Tibial nerve (tissue), 4 donors: ENCODE measurements around the gene SPNS1. TPM values are rescaled to one million over a fixed set of nuclear protein-coding genes. Genes with fewer than 3 reads are reported as not detected.
"Not testable (repeated sequence)": the region's sequence is repeated elsewhere in the genome, so short reads cannot be mapped to it uniquely, and the experiment has no call there.

ENCODE experiments used
- DNase-seq, 2 donors: peaks; one replicate each; pipeline ENCODE4 v3.0.0-alpha.2; 2019; ENCODE audit warnings: low spot score in 2 of 2
- H3K27ac ChIP-seq, 4 donors: fragments of 200-600 bp; sonication (generic) in 3 of 4; one replicate each; pipeline ENCODE4 v1.5.1; 2017 to 2019; ENCODE audit warnings: mild to moderate bottlenecking in 1 of 4
- H3K27me3 ChIP-seq, 2 donors: fragments of 200-600 bp; sonication (generic) in 1 of 2; one replicate each; pipeline versions ENCODE4 v1.5.1 to v1.6.0; 2017 to 2019
- H3K36me3 ChIP-seq, 3 donors: fragments of 200-600 bp; sonication (generic); one replicate each; pipeline ENCODE4 v1.5.1; 2018 to 2019
- H3K4me1 ChIP-seq, 4 donors: fragments of 200-600 bp; sonication (generic) in 3 of 4; one replicate each; pipeline ENCODE4 v1.5.1; 2017 to 2019
- H3K4me3 ChIP-seq, 4 donors: fragments of 200-600 bp; sonication (generic) in 3 of 4; one replicate each; pipeline ENCODE4 v1.5.1; 2017 to 2019; ENCODE audit warnings: mild to moderate bottlenecking in 1 of 4, moderate library complexity in 1 of 4
- H3K9me3 ChIP-seq, 4 donors: fragments of 200-600 bp; sonication (generic) in 3 of 4; one replicate each; pipeline ENCODE4 v1.5.1; 2017 to 2019
- EP300 ChIP-seq, 2 donors: sonication (generic); formaldehyde crosslinking; IDR thresholded peaks; one replicate each; pipeline ENCODE4 v1.6.1; 2017; ENCODE audit warnings: antibody characterized with exemption in 2 of 2, mild to moderate bottlenecking in 1 of 2
- POLR2A ChIP-seq, 2 donors: fragments of 450-650 bp; IDR thresholded peaks; one replicate each; pipeline ENCODE4 v1.6.1; 2017; ENCODE audit warnings: antibody characterized with exemption in 2 of 2, mild to moderate bottlenecking in 2 of 2, moderate library complexity in 2 of 2
- WGBS, 2 donors: methylation state at CpG; one replicate each; pipeline ENCODE4 v1.1.5; 2018; 5-methylcytosine and 5-hydroxymethylcytosine counted together
- total RNA-seq, 4 donors: library from RNA; depleted of rRNA; stranded (reverse); fragments of >200 nt; gene quantifications; one replicate each; pipeline ENCODE4 v1.1.0, GENCODE V29; 2016
- TF ChIP-seq, protein P1 (sequence below), 5 experiments: fragments of 200-600 bp in 3 of 5; fragments of 450-650 bp in 2 of 5; sonication (generic) in 3 of 5; IDR thresholded peaks; one replicate each; pipeline ENCODE4 v1.5.1; 2016 to 2019; ENCODE audit warnings: antibody characterized with exemption in 5 of 5, mild to moderate bottlenecking in 3 of 5, moderate library complexity in 2 of 5

The SPNS1 gene
- total RNA-seq, 4 donors from 2014 or later: 9.8 to 38.4 (median 25.6) TPM

DNA sequence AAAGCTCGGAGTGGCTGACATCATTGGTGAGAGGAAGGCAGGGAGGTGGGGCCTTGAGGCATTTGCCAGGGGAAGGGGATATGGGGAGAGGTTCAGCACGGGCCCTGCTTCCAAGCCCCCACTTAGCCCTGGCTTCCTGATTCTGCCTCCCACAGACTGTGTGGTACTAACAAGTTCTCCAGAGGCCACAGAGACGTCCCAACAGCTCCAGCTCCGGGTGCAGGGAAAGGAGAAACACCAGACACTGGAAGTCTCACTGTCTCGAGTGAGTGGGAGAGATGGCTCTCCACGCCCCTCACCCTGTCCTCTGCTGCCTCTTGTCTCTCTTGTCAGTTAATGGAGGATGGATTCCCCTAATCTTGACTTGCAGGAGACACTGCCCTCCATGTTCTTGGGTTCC lies 15.7 kb upstream of the SPNS1 start:
- peaks cover 0 to 2% (median 0%) of the 10 kb centered on the region in 4 donors for H3K4me1 ChIP-seq
- no peak overlapping the region for H3K4me3 ChIP-seq
- no peaks in the 10 kb centered on the region for H3K27me3 ChIP-seq
- no peak for DNase-seq
- 80 to 87% methylated on average over 6 of the region's 6 CpGs for WGBS, 2 donors
- TF ChIP-seq POLR2A (IDR thresholded peaks at IDR 0.05) (no peak), EP300 (IDR thresholded peaks at IDR 0.05) (no peak)
- TF ChIP-seq, protein P1, sequence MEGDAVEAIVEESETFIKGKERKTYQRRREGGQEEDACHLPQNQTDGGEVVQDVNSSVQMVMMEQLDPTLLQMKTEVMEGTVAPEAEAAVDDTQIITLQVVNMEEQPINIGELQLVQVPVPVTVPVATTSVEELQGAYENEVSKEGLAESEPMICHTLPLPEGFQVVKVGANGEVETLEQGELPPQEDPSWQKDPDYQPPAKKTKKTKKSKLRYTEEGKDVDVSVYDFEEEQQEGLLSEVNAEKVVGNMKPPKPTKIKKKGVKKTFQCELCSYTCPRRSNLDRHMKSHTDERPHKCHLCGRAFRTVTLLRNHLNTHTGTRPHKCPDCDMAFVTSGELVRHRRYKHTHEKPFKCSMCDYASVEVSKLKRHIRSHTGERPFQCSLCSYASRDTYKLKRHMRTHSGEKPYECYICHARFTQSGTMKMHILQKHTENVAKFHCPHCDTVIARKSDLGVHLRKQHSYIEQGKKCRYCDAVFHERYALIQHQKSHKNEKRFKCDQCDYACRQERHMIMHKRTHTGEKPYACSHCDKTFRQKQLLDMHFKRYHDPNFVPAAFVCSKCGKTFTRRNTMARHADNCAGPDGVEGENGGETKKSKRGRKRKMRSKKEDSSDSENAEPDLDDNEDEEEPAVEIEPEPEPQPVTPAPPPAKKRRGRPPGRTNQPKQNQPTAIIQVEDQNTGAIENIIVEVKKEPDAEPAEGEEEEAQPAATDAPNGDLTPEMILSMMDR (IDR thresholded peaks at IDR 0.05): no peak
- H3K36me3 ChIP-seq: peaks cover 3 to 92% (median 11%) of the 10 kb centered on the region in 3 donors
- no peak overlapping the region for H3K27ac ChIP-seq
- H3K9me3 ChIP-seq: no peaks in the 10 kb centered on the region

DNA sequence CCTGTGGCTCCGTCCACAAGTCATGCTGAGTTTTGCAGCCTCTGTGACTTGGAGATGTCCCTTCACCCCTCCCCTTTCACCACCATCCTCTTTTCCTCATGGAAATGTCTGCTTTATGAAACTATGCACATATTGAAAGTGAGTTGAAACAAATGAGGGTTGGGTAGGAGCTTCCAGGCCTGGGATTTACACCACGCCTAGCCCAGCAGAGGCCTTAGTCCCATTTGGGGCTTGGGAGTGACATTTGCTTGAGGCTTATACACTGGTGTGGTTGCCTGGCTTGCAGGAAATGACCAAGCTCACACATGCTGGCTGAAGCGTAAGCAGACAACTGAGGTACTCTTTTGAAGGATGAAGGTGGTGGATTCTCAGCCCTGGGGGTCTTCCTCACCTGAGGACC lies 10.5 kb upstream of the SPNS1 start:
- H3K36me3 ChIP-seq: peaks cover 3 to 71% (median 12%) of the 10 kb centered on the region in 3 donors
- no peak overlapping the region for H3K27ac ChIP-seq
- no peaks in the 10 kb centered on the region for H3K4me1 ChIP-seq
- no peak for TF ChIP-seq POLR2A (IDR thresholded peaks at IDR 0.05)
- TF ChIP-seq EP300 (IDR thresholded peaks at IDR 0.05): no peak
- TF ChIP-seq, protein P1 (IDR thresholded peaks at IDR 0.05): no peak
- no peak for DNase-seq
- no peaks in the 10 kb centered on the region for H3K27me3 ChIP-seq
- H3K9me3 ChIP-seq: no peaks in the 10 kb centered on the region
- 83 to 88% methylated on average over 3 of the region's 3 CpGs for WGBS, 2 donors
- H3K4me3 ChIP-seq: no peak overlapping the region

DNA sequence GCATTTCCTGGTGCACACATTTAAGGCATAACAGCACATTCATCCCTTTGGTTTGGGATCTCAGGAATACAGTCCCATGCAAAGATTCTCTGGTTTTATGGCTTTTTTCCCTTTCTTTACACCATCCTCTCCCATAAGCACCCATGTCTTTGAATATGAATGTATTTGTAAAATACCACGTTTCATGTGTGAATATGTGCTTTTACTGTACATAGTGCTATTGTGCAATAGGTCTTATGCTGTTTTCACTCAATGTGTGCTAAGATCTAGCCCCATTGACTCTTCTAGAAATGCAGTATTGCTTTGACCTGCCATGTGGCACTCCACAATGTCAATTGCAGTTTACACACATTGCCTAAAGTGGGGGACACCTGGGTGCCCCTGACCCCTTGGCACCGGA lies 10.1 kb upstream of the SPNS1 start:
- 84 to 88% methylated on average over 2 of the region's 2 CpGs for WGBS, 2 donors
- no peaks in the 10 kb centered on the region for H3K9me3 ChIP-seq
- H3K4me3 ChIP-seq: no peak overlapping the region
- TF ChIP-seq EP300 (IDR thresholded peaks at IDR 0.05) (no peak), POLR2A (IDR thresholded peaks at IDR 0.05) (no peak)
- TF ChIP-seq, protein P1 (IDR thresholded peaks at IDR 0.05): no peak
- no peak for DNase-seq
- H3K27ac ChIP-seq: no peak overlapping the region
- H3K27me3 ChIP-seq: no peaks in the 10 kb centered on the region
- H3K36me3 ChIP-seq: peaks cover 3 to 70% (median 12%) of the 10 kb centered on the region in 3 donors
- H3K4me1 ChIP-seq: no peaks in the 10 kb centered on the region

DNA sequence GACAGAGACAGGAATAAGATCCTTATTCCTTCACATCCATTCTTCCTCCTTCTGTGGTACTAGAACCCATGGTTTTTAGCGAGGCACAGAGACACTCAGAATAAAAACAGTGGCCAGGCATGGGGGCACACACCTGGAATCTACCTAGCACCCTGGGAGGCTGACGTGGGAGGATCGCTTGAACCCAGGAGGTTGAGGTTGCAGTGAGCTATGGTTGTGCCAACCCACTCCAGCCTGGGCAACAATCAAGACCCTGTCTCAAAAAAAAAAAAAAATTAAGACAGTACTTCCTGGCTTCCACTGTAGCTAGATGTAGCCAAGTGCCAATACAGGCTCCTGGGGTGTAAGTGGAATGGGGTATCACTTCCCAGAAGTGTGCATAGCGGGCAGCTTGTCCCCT lies 7.4 kb upstream of the SPNS1 start:
- Histone ChIP-seq H3K9me3 (no peaks in the 10 kb centered on the region), H3K36me3 (peaks cover 0 to 50% (median 12%) of the 10 kb centered on the region in 3 donors), H3K27me3 (no peaks in the 10 kb centered on the region), H3K27ac (no peak overlapping the region), H3K4me1 (no peaks in the 10 kb centered on the region), H3K4me3 (no peak overlapping the region)
- WGBS, 2 donors: 86 to 88% methylated on average over 4 of the region's 4 CpGs
- TF ChIP-seq, protein P1 (IDR thresholded peaks at IDR 0.05): no peak
- TF ChIP-seq POLR2A (IDR thresholded peaks at IDR 0.05) (no peak), EP300 (IDR thresholded peaks at IDR 0.05) (no peak)
- DNase-seq: no peak

DNA sequence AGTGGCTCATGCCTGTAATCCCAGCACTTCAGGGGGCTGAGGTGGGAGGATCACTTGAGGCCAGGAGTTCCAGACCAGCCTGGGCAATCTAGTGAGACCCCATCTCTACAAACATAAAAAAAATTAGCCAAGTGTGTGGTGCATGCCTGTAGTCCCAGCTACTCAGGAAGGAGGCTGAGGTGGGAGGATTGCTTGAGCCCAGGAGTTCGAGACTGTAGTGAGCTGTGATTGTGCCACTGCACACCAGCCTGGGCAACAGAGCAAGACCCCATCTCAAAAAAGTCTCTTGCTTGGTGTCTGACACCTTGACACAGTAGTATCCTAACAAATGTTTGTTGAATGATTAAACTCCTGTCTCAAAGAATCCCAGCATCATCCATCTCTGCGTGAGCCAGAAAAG lies 4.9 kb upstream of the SPNS1 start:
- not testable (repeated sequence) for H3K27ac ChIP-seq, H3K4me3 ChIP-seq, DNase-seq, H3K9me3 ChIP-seq, H3K27me3 ChIP-seq
- peaks cover 0 to 11% (median 0%) of the 10 kb centered on the region in 4 donors for H3K4me1 ChIP-seq
- WGBS, 2 donors: 84 to 96% methylated on average over 2 of the region's 2 CpGs
- H3K36me3 ChIP-seq: peaks cover 0 to 25% (median 0%) of the 10 kb centered on the region in 3 donors

DNA sequence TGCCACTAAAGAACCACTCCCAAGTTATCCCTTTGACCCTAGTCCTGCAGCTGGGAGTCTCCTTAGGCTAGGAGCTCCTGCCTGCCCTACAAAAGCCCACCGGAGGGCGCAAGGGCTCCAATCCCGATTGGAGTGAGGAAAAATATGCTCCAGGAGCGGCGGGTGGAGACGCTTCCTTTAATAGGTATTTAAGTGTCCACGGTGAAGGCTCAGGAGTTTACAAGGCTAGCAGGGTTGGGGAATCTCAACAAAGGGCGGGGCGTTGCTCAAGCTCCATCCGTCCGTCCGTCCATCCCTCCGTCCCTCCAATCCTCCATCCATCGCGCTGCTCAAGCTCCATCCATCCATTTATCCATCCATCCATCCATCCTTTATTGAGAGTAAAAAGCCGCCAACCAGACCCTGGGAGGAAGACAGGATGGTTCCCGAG lies 556 bp upstream of the SPNS1 start:
- Histone ChIP-seq H3K27me3 (no peaks in the 10 kb centered on the region), H3K27ac (peak overlapping the region; percentile 85 to 93 (median 90)), H3K36me3 (peaks cover 0 to 27% (median 0%) of the 10 kb centered on the region in 3 donors), H3K4me1 (peaks cover 0 to 33% (median 12%) of the 10 kb centered on the region in 4 donors), H3K4me3 (peak overlapping the region; percentile 91 to 97 (median 94)), H3K9me3 (no peaks in the 10 kb centered on the region)
- WGBS, 2 donors: 0% methylated on average over 17 of the region's 17 CpGs
- peak in 1 of 2 donors; percentile 51 for DNase-seq
- TF ChIP-seq EP300 (IDR thresholded peaks at IDR 0.05) (no peak), POLR2A (IDR thresholded peaks at IDR 0.05) (no peak)
- TF ChIP-seq, protein P1 (IDR thresholded peaks at IDR 0.05): peak; percentile 39 to 56 (median 45)
